ENCODE measurements around the gene ZSCAN2. TPM values are rescaled to one million over a fixed set of nuclear protein-coding genes. Genes with fewer than 3 reads are reported as not detected.

The ZSCAN2 gene
- total RNA-seq, 2 donors from 2014 or later: 23.6 to 31.3 TPM

DNA sequence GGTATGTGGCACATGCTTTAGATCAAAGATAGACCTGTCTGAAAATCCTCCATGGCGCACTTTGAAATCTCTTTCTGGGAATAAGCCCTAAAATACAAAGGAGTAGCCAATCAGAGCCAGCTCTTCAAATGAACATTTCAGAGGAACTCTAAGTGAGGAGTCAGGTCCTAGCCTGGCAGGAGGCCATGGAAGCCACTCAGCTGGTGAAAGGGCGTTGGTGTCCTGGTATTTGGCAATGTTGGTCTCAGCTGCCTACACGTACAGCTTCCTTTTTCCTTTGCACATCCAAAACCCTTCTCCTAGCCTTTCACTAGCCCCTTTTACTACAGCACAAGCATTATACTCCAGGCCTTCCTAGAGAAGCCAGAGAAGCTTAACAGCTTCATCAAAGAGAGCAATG, 47.7 kb downstream of the ZSCAN2 start:
- TF ChIP-seq, protein P1, sequence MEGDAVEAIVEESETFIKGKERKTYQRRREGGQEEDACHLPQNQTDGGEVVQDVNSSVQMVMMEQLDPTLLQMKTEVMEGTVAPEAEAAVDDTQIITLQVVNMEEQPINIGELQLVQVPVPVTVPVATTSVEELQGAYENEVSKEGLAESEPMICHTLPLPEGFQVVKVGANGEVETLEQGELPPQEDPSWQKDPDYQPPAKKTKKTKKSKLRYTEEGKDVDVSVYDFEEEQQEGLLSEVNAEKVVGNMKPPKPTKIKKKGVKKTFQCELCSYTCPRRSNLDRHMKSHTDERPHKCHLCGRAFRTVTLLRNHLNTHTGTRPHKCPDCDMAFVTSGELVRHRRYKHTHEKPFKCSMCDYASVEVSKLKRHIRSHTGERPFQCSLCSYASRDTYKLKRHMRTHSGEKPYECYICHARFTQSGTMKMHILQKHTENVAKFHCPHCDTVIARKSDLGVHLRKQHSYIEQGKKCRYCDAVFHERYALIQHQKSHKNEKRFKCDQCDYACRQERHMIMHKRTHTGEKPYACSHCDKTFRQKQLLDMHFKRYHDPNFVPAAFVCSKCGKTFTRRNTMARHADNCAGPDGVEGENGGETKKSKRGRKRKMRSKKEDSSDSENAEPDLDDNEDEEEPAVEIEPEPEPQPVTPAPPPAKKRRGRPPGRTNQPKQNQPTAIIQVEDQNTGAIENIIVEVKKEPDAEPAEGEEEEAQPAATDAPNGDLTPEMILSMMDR (conservative IDR thresholded peaks at IDR 0.05): no peak
- no peaks in the 10 kb centered on the region for H3K27me3 Mint-ChIP-seq (ENCODE audit: insufficient read depth)
- Histone ChIP-seq H3K27ac (ENCODE audit: low read depth, low read length) (no peak overlapping the region), H3K27me3 (ENCODE audit: control insufficient read depth, insufficient read depth, low read length, poor library complexity, severe bottlenecking) (no peaks in the 10 kb centered on the region), H3K4me3 (ENCODE audit: low read length) (no peak overlapping the region), H3K9ac (ENCODE audit: extremely low read depth, low read length, poor library complexity, severe bottlenecking) (no peak overlapping the region), H3K4me1 (ENCODE audit: control insufficient read depth, insufficient read depth, low read length) (peaks cover 4% of the 10 kb centered on the region), H3K9me3 (ENCODE audit: control insufficient read depth, low read length) (no peaks in the 10 kb centered on the region), H3K36me3 (ENCODE audit: control insufficient read depth, insufficient read depth, low read length) (peaks cover 74% of the 10 kb centered on the region)
- DNase-seq: no peak
- WGBS, 2 experiments (ENCODE audit: insufficient coverage in 1 of 2, insufficient read length in 1 of 2): 91 to 99% methylated on average over 3 of the region's 3 CpGs
- H3K9me3 Mint-ChIP-seq: no peaks in the 10 kb centered on the region
- no peak overlapping the region for H3K27ac Mint-ChIP-seq
- H3K36me3 Mint-ChIP-seq (ENCODE audit: low read depth): peaks cover 57% of the 10 kb centered on the region
- no peak overlapping the region for H3K4me3 Mint-ChIP-seq
- H3K4me1 Mint-ChIP-seq: peaks cover 3% of the 10 kb centered on the region

DNA sequence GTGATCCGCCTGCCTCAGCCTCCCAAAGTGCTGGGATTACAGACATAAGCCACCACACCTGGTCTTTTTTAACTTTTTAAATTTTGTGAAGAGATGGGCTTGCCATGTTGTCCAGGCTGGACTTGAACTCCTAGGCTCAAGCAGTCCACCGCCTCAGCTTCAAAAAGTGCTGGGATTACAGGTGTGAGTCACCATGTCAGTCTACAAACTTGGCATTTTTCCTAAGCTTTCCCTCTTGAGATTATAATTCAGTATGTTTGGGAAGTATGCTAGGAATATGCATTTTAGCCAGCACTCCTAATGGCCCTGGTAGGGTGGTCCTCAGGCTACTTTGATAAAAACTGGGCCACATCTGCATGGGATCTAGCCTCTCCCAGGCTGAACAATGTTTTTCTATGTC, 48.9 kb downstream of the ZSCAN2 start:
- no peaks in the 10 kb centered on the region for H3K9me3 ChIP-seq (ENCODE audit: control insufficient read depth, low read length)
- no peak overlapping the region for H3K4me3 ChIP-seq (ENCODE audit: low read length)
- WGBS, 2 experiments (ENCODE audit: insufficient coverage in 1 of 2, insufficient read length in 1 of 2): 100% methylated on average over 1 to 2 of the region's 2 CpGs
- Mint-ChIP-seq H3K27ac (no peak overlapping the region), H3K9me3 (no peaks in the 10 kb centered on the region), H3K27me3 (ENCODE audit: insufficient read depth) (no peaks in the 10 kb centered on the region), H3K4me3 (no peak overlapping the region), H3K36me3 (ENCODE audit: low read depth) (peaks cover 53% of the 10 kb centered on the region), H3K4me1 (peaks cover 6% of the 10 kb centered on the region)
- peaks cover 4% of the 10 kb centered on the region for H3K4me1 ChIP-seq (ENCODE audit: control insufficient read depth, insufficient read depth, low read length)
- no peak for DNase-seq
- H3K9ac ChIP-seq (ENCODE audit: extremely low read depth, low read length, poor library complexity, severe bottlenecking): no peak overlapping the region
- no peak overlapping the region for H3K27ac ChIP-seq (ENCODE audit: low read depth, low read length)
- H3K27me3 ChIP-seq (ENCODE audit: control insufficient read depth, insufficient read depth, low read length, poor library complexity, severe bottlenecking): no peaks in the 10 kb centered on the region
- peaks cover 66% of the 10 kb centered on the region for H3K36me3 ChIP-seq (ENCODE audit: control insufficient read depth, insufficient read depth, low read length)
- TF ChIP-seq, protein P1 (conservative IDR thresholded peaks at IDR 0.05): no peak

DNA sequence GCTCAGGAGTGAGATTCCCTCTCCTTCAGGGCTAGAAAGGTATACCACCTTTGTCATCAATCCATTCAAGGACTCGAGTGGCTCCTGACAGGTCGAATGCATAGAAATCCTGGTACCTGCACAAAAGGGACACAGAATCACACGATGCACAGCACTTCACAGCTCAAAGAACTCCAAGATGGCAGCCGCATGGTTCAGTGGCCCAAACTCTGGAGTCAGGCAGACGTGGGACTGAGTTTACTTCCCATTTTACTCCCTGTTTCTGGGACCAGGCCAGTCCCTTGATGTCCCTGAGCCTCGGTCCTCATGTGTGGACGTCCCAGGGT, 52.7 kb downstream of the ZSCAN2 start:
- H3K36me3 Mint-ChIP-seq (ENCODE audit: low read depth): peaks cover 25% of the 10 kb centered on the region
- H3K4me1 Mint-ChIP-seq: peaks cover 9% of the 10 kb centered on the region
- Histone ChIP-seq H3K27me3 (ENCODE audit: control insufficient read depth, insufficient read depth, low read length, poor library complexity, severe bottlenecking) (no peaks in the 10 kb centered on the region), H3K36me3 (ENCODE audit: control insufficient read depth, insufficient read depth, low read length) (peaks cover 37% of the 10 kb centered on the region), H3K4me3 (ENCODE audit: low read length) (peak overlapping the region; percentile 83), H3K4me1 (ENCODE audit: control insufficient read depth, insufficient read depth, low read length) (peaks cover 4% of the 10 kb centered on the region), H3K27ac (ENCODE audit: low read depth, low read length) (peak overlapping the region; percentile 47), H3K9me3 (ENCODE audit: control insufficient read depth, low read length) (no peaks in the 10 kb centered on the region), H3K9ac (ENCODE audit: extremely low read depth, low read length, poor library complexity, severe bottlenecking) (peak overlapping the region; percentile 83)
- H3K27me3 Mint-ChIP-seq (ENCODE audit: insufficient read depth): peaks cover 20% of the 10 kb centered on the region
- no peak for DNase-seq
- peak overlapping the region; percentile 97 for H3K27ac Mint-ChIP-seq
- H3K4me3 Mint-ChIP-seq: peak overlapping the region; percentile 93
- 37 to 39% methylated on average over 7 of the region's 7 CpGs for WGBS, 2 experiments (ENCODE audit: insufficient coverage in 1 of 2, insufficient read length in 1 of 2)
- TF ChIP-seq, protein P1 (conservative IDR thresholded peaks at IDR 0.05): no peak
- no peaks in the 10 kb centered on the region for H3K9me3 Mint-ChIP-seq
